Left renal pelvis (tissue), 4 donors: Measurements from ENCODE around the gene MCAT. TPM values are rescaled to one million over a fixed set of nuclear protein-coding genes. Genes with fewer than 3 reads are reported as not detected.
"Not testable (repeated sequence)": the region's sequence is repeated elsewhere in the genome, so short reads cannot be mapped to it uniquely, and the experiment has no call there.

Experiments
- DNase-seq, 4 donors: peaks; one replicate each; pipeline ENCODE4 v3.0.0-alpha.2; 2013; ENCODE audit warnings: low read depth in 4 of 4, low spot score in 3 of 4
- polyA plus RNA-seq, 4 donors: library from polyadenylated mRNA; unstranded; fragments of 120-200 nt; gene quantifications; one replicate each; pipeline ENCODE4 v1.2.1, GENCODE V29; 2013; ENCODE audit not compliant: insufficient read length in 4 of 4

Gene MCAT
- polyA plus RNA-seq, 4 donors: 10.2 to 29.1 (median 18.8) TPM

GRCh38 chr22:43155789-43156188 lies 12.6 kb upstream of the MCAT start:
- no peak for DNase-seq

GRCh38 chr22:43154887-43155536 lies 11.8 kb upstream of the MCAT start:
- DNase-seq: no peak

- no peak for DNase-seq
Measured at GRCh38 chr22:43153899-43154298, 10.7 kb upstream of the MCAT start.

- DNase-seq: no peak
Measured at GRCh38 chr22:43152357-43153071, 9.3 kb upstream of the MCAT start.

- DNase-seq: no peak
Measured at GRCh38 chr22:43152003-43152356, 8.8 kb upstream of the MCAT start.

- DNase-seq: no peak
Measured at GRCh38 chr22:43151251-43152002, 8.2 kb upstream of the MCAT start, which contains the start of gene TSPO. Gene TSPO, plus strand, starts transcription at chr22:43151559. Its CDS starts 7,680 bp downstream, at chr22:43159239.

GRCh38 chr22:43150731-43151206 lies 7.6 kb upstream of the MCAT start:
- DNase-seq: no peak

- no peak for DNase-seq
Measured at GRCh38 chr22:43148581-43148980, 5.4 kb upstream of the MCAT start.

GRCh38 chr22:43147821-43148220 lies 4.6 kb upstream of the MCAT start:
- DNase-seq: no peak

GRCh38 chr22:43146332-43146731 lies 3.1 kb upstream of the MCAT start:
- not testable (repeated sequence) for DNase-seq

- not testable (repeated sequence) for DNase-seq
Measured at GRCh38 chr22:43145371-43145770, 2.2 kb upstream of the MCAT start.

GRCh38 chr22:43144949-43145348 lies 1.8 kb upstream of the MCAT start:
- DNase-seq: no peak

- no peak for DNase-seq
Measured at GRCh38 chr22:43136801-43137200, 6.4 kb downstream of the MCAT start.

- no peak for DNase-seq
Measured at GRCh38 chr22:43136255-43136654, 6.9 kb downstream of the MCAT start.

GRCh38 chr22:43135565-43135964 lies 7.6 kb downstream of the MCAT start:
- no peak for DNase-seq

- DNase-seq: no peak
Measured at GRCh38 chr22:43134553-43134952, 8.6 kb downstream of the MCAT start.

- DNase-seq: no peak
Measured at GRCh38 chr22:43133401-43133800, 9.8 kb downstream of the MCAT start.

GRCh38 chr22:43131773-43132501 lies 11.3 kb downstream of the MCAT start:
- DNase-seq: no peak

- DNase-seq: no peak
Measured at GRCh38 chr22:43129426-43130425, 13.5 kb downstream of the MCAT start.
